H9 (cell line): ENCODE results near the gene RBPJ. TPM values are rescaled to one million over a fixed set of nuclear protein-coding genes. Genes with fewer than 3 reads are reported as not detected.

Experiments used
- DNase-seq: peaks from one replicate; pipeline ENCODE4 v3.0.0-alpha.2; 2017
- H2AFZ ChIP-seq: one replicate; pipeline ENCODE4 v1.6.1; 2013; ENCODE audit warnings: mild to moderate bottlenecking, low read length, control low read depth, moderate library complexity
- H2AK5ac ChIP-seq: 2 replicates; pipeline ENCODE4 v1.6.1; 2013; ENCODE audit warnings: low read length, control low read depth, mixed read lengths; ENCODE audit not compliant: insufficient read length
- H2BK120ac ChIP-seq: one replicate; pipeline ENCODE4 v1.6.1; 2013; ENCODE audit warnings: low read depth, mild to moderate bottlenecking, low read length, control low read depth, inconsistent platforms; ENCODE audit not compliant: poor library complexity, severe bottlenecking
- H2BK12ac ChIP-seq: 2 replicates; pipeline ENCODE4 v1.6.1; 2013; ENCODE audit warnings: low read length, control low read depth, mixed read lengths, low read depth; ENCODE audit not compliant: insufficient read length
- H2BK15ac ChIP-seq: 2 replicates; pipeline ENCODE4 v1.6.1; 2013; ENCODE audit warnings: low read depth, low read length, control low read depth
- H2BK20ac ChIP-seq: one replicate; pipeline ENCODE4 v1.6.1; 2013; ENCODE audit warnings: low read depth, mild to moderate bottlenecking, low read length, control low read depth, inconsistent platforms; ENCODE audit not compliant: poor library complexity, severe bottlenecking
- H2BK5ac ChIP-seq: 2 replicates; pipeline ENCODE4 v1.6.1; 2013; ENCODE audit warnings: low read length, control low read depth, mixed read lengths; ENCODE audit not compliant: insufficient read length
- H3K14ac ChIP-seq: 2 replicates; pipeline ENCODE4 v1.6.1; 2013; ENCODE audit warnings: low read length, control low read depth; ENCODE audit not compliant: insufficient read depth
- H3K18ac ChIP-seq: 2 replicates; pipeline ENCODE4 v1.6.1; 2013; ENCODE audit warnings: low read depth, mild to moderate bottlenecking, mixed read lengths, low read length, control low read depth; ENCODE audit not compliant: insufficient read length
- H3K23ac ChIP-seq: 2 replicates; pipeline ENCODE4 v1.6.1; 2013; ENCODE audit warnings: low read length, control low read depth, mixed read lengths, low read depth; ENCODE audit not compliant: insufficient read length
- H3K23me2 ChIP-seq: 2 replicates; pipeline ENCODE4 v1.6.1; 2013; ENCODE audit warnings: low read depth, mild to moderate bottlenecking, mixed read lengths, low read length, control low read depth; ENCODE audit not compliant: insufficient read length, poor library complexity, severe bottlenecking
- H3K27ac ChIP-seq: 2 replicates; pipeline ENCODE4 v1.5.1; 2013; ENCODE audit warnings: low read length, control low read depth, mixed read lengths, low read depth; ENCODE audit not compliant: insufficient read length
- H3K27me3 ChIP-seq: 2 replicates; pipeline ENCODE4 v1.6.1; 2013; ENCODE audit warnings: low read length, control low read depth, inconsistent platforms; ENCODE audit not compliant: insufficient read depth
- H3K4ac ChIP-seq: 2 replicates; pipeline ENCODE4 v1.6.1; 2013; ENCODE audit warnings: low read depth, mild to moderate bottlenecking, control low read depth, inconsistent platforms, low read length, moderate library complexity
- H3K4me1 ChIP-seq: 2 replicates; pipeline ENCODE4 v1.6.1; 2013; ENCODE audit warnings: low read length, control low read depth, inconsistent platforms; ENCODE audit not compliant: insufficient read depth
- H3K4me2 ChIP-seq: 2 replicates; pipeline ENCODE4 v1.6.1; 2013; ENCODE audit warnings: low read length, control low read depth, mixed read lengths; ENCODE audit not compliant: insufficient read length, insufficient read depth
- H3K56ac ChIP-seq: 2 replicates; pipeline ENCODE4 v1.6.1; 2013; ENCODE audit warnings: low read depth, mild to moderate bottlenecking, mixed read lengths, low read length, control low read depth; ENCODE audit not compliant: insufficient read length
- H3K79me1 ChIP-seq: 2 replicates; pipeline ENCODE4 v1.6.1; 2013; ENCODE audit warnings: low read depth, mild to moderate bottlenecking, moderate library complexity, low read length, control low read depth, inconsistent platforms; ENCODE audit not compliant: insufficient read depth, poor library complexity, severe bottlenecking
- H3K79me2 ChIP-seq: 2 replicates; pipeline ENCODE4 v1.6.1; 2013; ENCODE audit warnings: low read length, control low read depth, inconsistent platforms; ENCODE audit not compliant: insufficient read depth
- H3K9ac ChIP-seq: 2 replicates; pipeline ENCODE4 v1.6.1; 2013; ENCODE audit warnings: low read length, control low read depth, mixed read lengths; ENCODE audit not compliant: insufficient read length; ENCODE audit errors: extremely low read depth
- H3K9me3 ChIP-seq: one replicate; pipeline ENCODE4 v1.6.1; 2013; ENCODE audit warnings: low read depth, low read length, inconsistent platforms; ENCODE audit not compliant: control insufficient read depth
- H3T11ph ChIP-seq: one replicate; pipeline ENCODE4 v1.6.1; 2013; ENCODE audit warnings: mild to moderate bottlenecking, low read length, control low read depth, inconsistent platforms
- H4K20me1 ChIP-seq: one replicate; pipeline ENCODE4 v1.6.1; 2013; ENCODE audit not compliant: control insufficient read depth, insufficient read length, insufficient read depth
- H4K5ac ChIP-seq: 2 replicates; pipeline ENCODE4 v1.6.1; 2013; ENCODE audit warnings: low read depth, mild to moderate bottlenecking, mixed read lengths, low read length, control low read depth; ENCODE audit not compliant: insufficient read length
- H4K8ac ChIP-seq: replicated peaks from 2 replicates; pipeline ENCODE4 v1.6.1; 2013; ENCODE audit warnings: low read length, control low read depth, mixed read lengths, low read depth; ENCODE audit not compliant: insufficient read length
- H4K91ac ChIP-seq: 2 replicates; pipeline ENCODE4 v1.6.1; 2013; ENCODE audit warnings: low read depth, mild to moderate bottlenecking, moderate library complexity, mixed read lengths, low read length, control low read depth; ENCODE audit not compliant: insufficient read length
- H3K27ac Mint-ChIP-seq, 3 experiments: 2 replicates in 2 of 3; 3 replicates in 1 of 3; pipeline ENCODE4 v1.8.0; 2020 to 2021; ENCODE audit warnings: mixed read lengths in 3 of 3, mild to moderate bottlenecking in 1 of 3, moderate library complexity in 1 of 3
- H3K27me3 Mint-ChIP-seq: 2 replicates; pipeline ENCODE4 v1.8.0; 2021; ENCODE audit warnings: low read depth, mild to moderate bottlenecking, moderate library complexity, mixed read lengths
- H3K36me3 Mint-ChIP-seq, 3 experiments: 2 replicates in 2 of 3; 3 replicates in 1 of 3; pipeline ENCODE4 v1.8.0; 2020 to 2021; ENCODE audit warnings: low read depth in 3 of 3, mixed read lengths in 3 of 3; ENCODE audit not compliant: insufficient read depth in 1 of 3
- H3K4me1 Mint-ChIP-seq, 2 experiments: 2 replicates each; pipeline ENCODE4 v1.8.0; 2020; ENCODE audit warnings: mixed read lengths in 2 of 2
- H3K4me3 Mint-ChIP-seq, 2 experiments: 2 replicates in 1 of 2; 3 replicates in 1 of 2; pipeline ENCODE4 v1.8.0; 2020 to 2021; ENCODE audit warnings: mild to moderate bottlenecking in 2 of 2, mixed read lengths in 2 of 2, moderate library complexity in 1 of 2
- H3K9me3 Mint-ChIP-seq, 2 experiments: 2 replicates in 1 of 2; 3 replicates in 1 of 2; pipeline ENCODE4 v1.8.0; 2020; ENCODE audit warnings: mild to moderate bottlenecking in 2 of 2, mixed read lengths in 2 of 2, moderate library complexity in 1 of 2
- CTCF ChIP-seq: fragments of 200-600 bp; sonication (generic); conservative IDR thresholded peaks from 3 replicates; pipeline ENCODE4 v1.8.0; 2021; ENCODE audit warnings: antibody characterized with exemption, mild to moderate bottlenecking
- WGBS: extraction: QIAGEN DNeasy Blood & Tissue Kit; methylation state at CpG from one replicate; pipeline ENCODE4 v1.1.7; 2013; ENCODE audit warnings: missing lambda C conversion rate, low lambda C conversion rate, mixed read lengths; ENCODE audit not compliant: insufficient read length; ENCODE audit errors: extremely low coverage; 5-methylcytosine and 5-hydroxymethylcytosine counted together
- total RNA-seq: library from RNA; stranded (reverse); gene quantifications from 2 replicates; pipeline ENCODE4 v1.2.1, GENCODE V29; 2021

RBPJ gene
- total RNA-seq, 1 experiment from 2014 or later = 166 TPM

- no peak overlapping the region for H2BK20ac ChIP-seq
- H3K18ac ChIP-seq = no peak overlapping the region
- no peak overlapping the region for H4K91ac ChIP-seq
- no peak overlapping the region for H2AFZ ChIP-seq
- H3K79me1 ChIP-seq = no peaks in the 10 kb centered on the region
- no CpG with 5 or more reads among the region's 2 CpGs for WGBS
- no peak overlapping the region for H2BK5ac ChIP-seq
- no peak overlapping the region for H3K9ac ChIP-seq
- no peak overlapping the region for H3K27ac ChIP-seq
- no peak overlapping the region for H3K4me2 ChIP-seq
- H3K23me2 ChIP-seq = no peaks in the 10 kb centered on the region
- no peak overlapping the region for H3K14ac ChIP-seq
- no peaks in the 10 kb centered on the region for H4K20me1 ChIP-seq
- H2BK15ac ChIP-seq = no peak overlapping the region
- H3K27me3 ChIP-seq = no peaks in the 10 kb centered on the region
- no peak overlapping the region for H3K4me3 Mint-ChIP-seq
- no peak overlapping the region for H2BK12ac ChIP-seq
- no peak for TF ChIP-seq CTCF
- no peak for DNase-seq
- H3K4me1 Mint-ChIP-seq = peaks cover 9 to 11% of the 10 kb centered on the region in 2 experiments
- H3K27me3 Mint-ChIP-seq = peaks cover 2% of the 10 kb centered on the region
- no peaks in the 10 kb centered on the region for H3K9me3 ChIP-seq
- H3T11ph ChIP-seq = no peak overlapping the region
- H3K9me3 Mint-ChIP-seq = peaks cover 0 to 6% of the 10 kb centered on the region in 2 experiments; a peak in 4 of 5 replicates
- H3K4me1 ChIP-seq = peaks cover 2% of the 10 kb centered on the region; the same call in 1 of the 2 replicates
- H3K4ac ChIP-seq = no peak overlapping the region
- no peak overlapping the region for H4K5ac ChIP-seq
- no peaks in the 10 kb centered on the region for H3K79me2 ChIP-seq
- H2AK5ac ChIP-seq = no peak overlapping the region
- H3K36me3 Mint-ChIP-seq = no peaks in the 10 kb centered on the region; a peak in 2 of 7 replicates
- no peak overlapping the region for H3K27ac Mint-ChIP-seq
- H3K56ac ChIP-seq = no peak overlapping the region
- no peak overlapping the region for H2BK120ac ChIP-seq
- no peak overlapping the region for H4K8ac ChIP-seq
- H3K23ac ChIP-seq = no peak overlapping the region
Measured at GRCh38 chr4:26463386-26463785, 142.6 kb downstream of the RBPJ start.
